Measurements from ENCODE around the gene COL4A2.

DNA sequence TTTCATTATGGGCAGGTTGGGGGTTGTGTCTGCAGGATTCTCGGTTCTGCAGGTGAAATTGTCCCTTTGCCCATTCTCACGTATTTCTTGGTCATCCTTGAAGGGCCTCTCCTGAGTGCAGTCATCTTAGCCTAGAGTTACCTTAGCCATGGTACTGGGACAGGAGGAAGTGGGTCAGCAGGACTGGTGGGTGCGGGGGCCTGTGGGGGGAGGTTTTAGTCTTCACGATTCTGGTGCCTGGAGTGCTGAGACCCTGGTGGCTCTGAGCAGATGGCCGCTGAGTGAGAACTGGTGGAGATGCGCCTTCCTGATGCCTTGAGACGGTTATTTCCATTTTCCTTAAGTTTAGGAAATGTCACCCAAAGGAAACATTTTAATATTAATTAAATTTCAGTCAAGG is 11.8 kb downstream of the COL4A2 start:
- TF ChIP-seq, protein P1, sequence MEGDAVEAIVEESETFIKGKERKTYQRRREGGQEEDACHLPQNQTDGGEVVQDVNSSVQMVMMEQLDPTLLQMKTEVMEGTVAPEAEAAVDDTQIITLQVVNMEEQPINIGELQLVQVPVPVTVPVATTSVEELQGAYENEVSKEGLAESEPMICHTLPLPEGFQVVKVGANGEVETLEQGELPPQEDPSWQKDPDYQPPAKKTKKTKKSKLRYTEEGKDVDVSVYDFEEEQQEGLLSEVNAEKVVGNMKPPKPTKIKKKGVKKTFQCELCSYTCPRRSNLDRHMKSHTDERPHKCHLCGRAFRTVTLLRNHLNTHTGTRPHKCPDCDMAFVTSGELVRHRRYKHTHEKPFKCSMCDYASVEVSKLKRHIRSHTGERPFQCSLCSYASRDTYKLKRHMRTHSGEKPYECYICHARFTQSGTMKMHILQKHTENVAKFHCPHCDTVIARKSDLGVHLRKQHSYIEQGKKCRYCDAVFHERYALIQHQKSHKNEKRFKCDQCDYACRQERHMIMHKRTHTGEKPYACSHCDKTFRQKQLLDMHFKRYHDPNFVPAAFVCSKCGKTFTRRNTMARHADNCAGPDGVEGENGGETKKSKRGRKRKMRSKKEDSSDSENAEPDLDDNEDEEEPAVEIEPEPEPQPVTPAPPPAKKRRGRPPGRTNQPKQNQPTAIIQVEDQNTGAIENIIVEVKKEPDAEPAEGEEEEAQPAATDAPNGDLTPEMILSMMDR (IDR thresholded peaks at IDR 0.05), result no peak
- TF ChIP-seq POLR2A (IDR thresholded peaks at IDR 0.05), result no peak

Measured in suprapubic skin (tissue), 3 donors.